HepG2 (cell line): ENCODE data around the gene COX18. TPM values are rescaled to one million over a fixed set of nuclear protein-coding genes. Genes with fewer than 3 reads are reported as not detected.
A peak's percentile ranks its signal among the peaks of the same experiment; 100 is the strongest.

Source experiments
- FOXJ3 ChIP-seq: sonication (generic); formaldehyde crosslinking; IDR thresholded peaks from 2 replicates; pipeline ENCODE4 v1.4.0; 2020; ENCODE audit warnings: missing genetic modification reagents, mild to moderate bottlenecking, borderline replicate concordance
- FOXK2 ChIP-seq: fragments of 450-650 bp; IDR thresholded peaks from 2 replicates; pipeline ENCODE4 v1.6.1; 2016
- FOXP4 ChIP-seq: sonication (generic); formaldehyde crosslinking; IDR thresholded peaks from 2 replicates; pipeline ENCODE4 v1.4.0; 2020; ENCODE audit warnings: missing genetic modification reagents
- GZF1 ChIP-seq: sonication (generic); formaldehyde crosslinking; IDR thresholded peaks from 2 replicates; pipeline ENCODE4 v1.5.1; 2020; ENCODE audit warnings: mild to moderate bottlenecking, missing genetic modification reagents
- HDAC1 ChIP-seq: sonication (generic); formaldehyde crosslinking; IDR thresholded peaks from 2 replicates; pipeline ENCODE4 v1.5.1; 2020; ENCODE audit warnings: mild to moderate bottlenecking, missing genetic modification reagents
- HNF4A ChIP-seq: sonication (generic); formaldehyde crosslinking; IDR thresholded peaks from 2 replicates; pipeline ENCODE4 v1.4.0; 2020; ENCODE audit warnings: missing genetic modification reagents
- HNF4G ChIP-seq, 2 experiments: sonication (generic) in 1 of 2; formaldehyde crosslinking in 1 of 2; IDR thresholded peaks; 2 replicates each; pipeline versions ENCODE4 v1.4.0 to v1.6.1; 2011 to 2020; ENCODE audit warnings: borderline replicate concordance in 2 of 2, low read depth in 2 of 2, mild to moderate bottlenecking in 2 of 2, low read length in 1 of 2, missing genetic modification reagents in 1 of 2, moderate library complexity in 1 of 2
- KDM5A ChIP-seq: fragments of 200-600 bp; sonication (generic); IDR thresholded peaks from 2 replicates; pipeline ENCODE4 v1.7.0; 2018; ENCODE audit warnings: antibody characterized with exemption, mild to moderate bottlenecking, low read length, borderline replicate concordance
- LRRFIP1 ChIP-seq: sonication (generic); formaldehyde crosslinking; conservative IDR thresholded peaks from 2 replicates; pipeline ENCODE4 v1.4.0; 2020; ENCODE audit warnings: missing genetic modification reagents
- MAFF ChIP-seq: IDR thresholded peaks from 2 replicates; pipeline ENCODE4 v1.6.1; 2011; ENCODE audit warnings: low read depth, low read length, improper control_type of control experiment
- MAFK ChIP-seq, 2 experiments: IDR thresholded peaks in 1 of 2; conservative IDR thresholded peaks in 1 of 2; 2 replicates each; pipeline ENCODE4 v1.6.1; 2011; ENCODE audit warnings: improper control_type of control experiment in 2 of 2, low read length in 2 of 2
- MLX ChIP-seq: IDR thresholded peaks from 2 replicates; pipeline ENCODE4 v1.6.1; 2016
- MTF2 ChIP-seq: sonication (generic); formaldehyde crosslinking; IDR thresholded peaks from 2 replicates; pipeline ENCODE4 v1.5.0; 2020; ENCODE audit warnings: missing genetic modification reagents, borderline replicate concordance
- MYC ChIP-seq: sonication (generic); formaldehyde crosslinking; IDR thresholded peaks from 2 replicates; pipeline ENCODE4 v1.9.0; 2021; ENCODE audit warnings: missing genetic modification reagents, borderline replicate concordance
- NPAS2 ChIP-seq: sonication (generic); formaldehyde crosslinking; IDR thresholded peaks from 2 replicates; pipeline ENCODE4 v1.8.0; 2022; ENCODE audit warnings: mild to moderate bottlenecking, missing genetic modification reagents, borderline replicate concordance
- PCBP2 ChIP-seq: fragments of 200-400 bp; formaldehyde crosslinking; optimal IDR thresholded peaks from 2 replicates; pipeline ENCODE3; 2018; ENCODE audit warnings: low read length, low read depth; ENCODE audit not compliant: poor library complexity, severe bottlenecking
- POLR2A ChIP-seq, 2 experiments: IDR thresholded peaks; 2 replicates each; pipeline ENCODE4 v1.6.1; 2011; ENCODE audit warnings: low read depth in 2 of 2, low read length in 2 of 2, mild to moderate bottlenecking in 1 of 2, moderate library complexity in 1 of 2; ENCODE audit not compliant: insufficient read depth in 1 of 2
- PPARG ChIP-seq: conservative IDR thresholded peaks from 2 replicates; pipeline ENCODE4 v1.6.1; 2016; ENCODE audit warnings: missing biosample characterization, missing genetic modification reagents
- RBFOX2 ChIP-seq: fragments of 200-400 bp; formaldehyde crosslinking; IDR thresholded peaks from 2 replicates; pipeline ENCODE4 v1.6.1; 2017; ENCODE audit warnings: low read depth, mild to moderate bottlenecking, low read length
- RFXAP ChIP-seq: sonication (generic); formaldehyde crosslinking; IDR thresholded peaks from 2 replicates; pipeline ENCODE4 v1.4.0; 2020; ENCODE audit warnings: missing genetic modification reagents, borderline replicate concordance
- ZNF124 ChIP-seq: sonication (generic); formaldehyde crosslinking; IDR thresholded peaks from 2 replicates; pipeline ENCODE4 v1.4.0; 2020; ENCODE audit warnings: missing genetic modification reagents
- ZNF207 ChIP-seq: fragments of 450-650 bp; IDR thresholded peaks from 2 replicates; pipeline ENCODE4 v1.6.1; 2016; ENCODE audit warnings: antibody characterized with exemption, borderline replicate concordance
- ZNF432 ChIP-seq: sonication (generic); formaldehyde crosslinking; IDR thresholded peaks from 2 replicates; pipeline ENCODE4 v1.5.0; 2020; ENCODE audit warnings: missing genetic modification reagents, mild to moderate bottlenecking, borderline replicate concordance
- ZNF441 ChIP-seq: sonication (generic); formaldehyde crosslinking; IDR thresholded peaks from 2 replicates; pipeline ENCODE4 v1.7.0; 2021; ENCODE audit warnings: missing genetic modification reagents, borderline replicate concordance
- ZNF674 ChIP-seq: sonication (generic); formaldehyde crosslinking; IDR thresholded peaks from 2 replicates; pipeline ENCODE4 v1.5.0; 2020; ENCODE audit warnings: low read depth, mild to moderate bottlenecking, missing genetic modification reagents
- ZNF724P ChIP-seq: sonication (generic); formaldehyde crosslinking; IDR thresholded peaks from 2 replicates; pipeline ENCODE4 v1.8.0; 2022; ENCODE audit warnings: missing genetic modification reagents, borderline replicate concordance
- polyA plus RNA-seq, 8 experiments: library from polyadenylated mRNA; depleted of rRNA in 3 of 8; stranded (reverse) in 7 of 8; unstranded in 1 of 8; fragments of >200 nt; fragmentation: Illumina TruSeq in 4 of 8; extraction: Trizol in 4 of 8; gene quantifications; 2 replicates each; pipeline versions ENCODE4 v1.2.1 to v1.2.3, GENCODE V29; 2011 to 2016; ENCODE audit warnings: low read depth in 4 of 8, missing spikeins in 1 of 8, mixed read lengths in 1 of 8; ENCODE audit not compliant: insufficient read depth in 1 of 8
- total RNA-seq, 5 experiments: library from RNA; depleted of rRNA; stranded (reverse); fragments of >200 nt; fragmentation: Illumina TruSeq; extraction: Trizol; gene quantifications; 2 replicates each; pipeline ENCODE4 v1.2.3, GENCODE V29; 2016; ENCODE audit warnings: low read depth in 1 of 5

COX18 gene
- total and polyA plus RNA-seq, 2 of the 13 experiments (the other 11 are each of a cell fraction or from before 2014, with no cell fraction given): 8.7 to 21.3 TPM

GRCh38 chr4:73103799-73104503 lies 34.4 kb upstream of the COX18 start (continued):
- TF ChIP-seq KDM5A (peak; percentile 52; the same call in 1 of the 2 replicates), FOXJ3 (CRISPR knock-in tag) (peak; percentile 56; the same call in 1 of the 2 replicates), GZF1 (CRISPR knock-in tag) (peak; percentile 56; the same call in 1 of the 2 replicates), HNF4A (CRISPR knock-in tag) (peak; percentile 79), PCBP2 (no peak), MLX (CRISPR knock-in tag) (peak; percentile 61; the same call in 1 of the 2 replicates), FOXK2 (peak; percentile 70), ZNF124 (CRISPR knock-in tag) (0 out of 2 replicates have a peak, but pooled peaks have one; percentile 36), RFXAP (CRISPR knock-in tag) (no peak), HNF4G (IDR thresholded peaks at IDR 0.05; ENCODE audit: borderline replicate concordance, low read depth, low read length) (peak; percentile 82), HNF4G (CRISPR knock-in tag; IDR thresholded peaks at IDR 0.05; ENCODE audit: borderline replicate concordance, low read depth) (no peak; the same call in 1 of the 2 replicates), ZNF441 (CRISPR knock-in tag) (0 out of 2 replicates have a peak, but pooled peaks have one; percentile 39), MTF2 (CRISPR knock-in tag) (no peak), ZNF432 (no peak), ZNF674 (CRISPR knock-in tag) (no peak), POLR2A (IDR thresholded peaks at IDR 0.05; ENCODE audit: insufficient read depth in 1 of 2, low read depth in 2 of 2, low read length in 2 of 2) (peak; percentile 59 to 75), HDAC1 (peak; percentile 54; the same call in 1 of the 2 replicates), ZNF724P (CRISPR knock-in tag) (no peak), MYC (peak; percentile 47; the same call in 1 of the 2 replicates), PPARG (CRISPR knock-in tag) (0 out of 2 replicates have a peak, but pooled peaks have one; percentile 41), MAFK (conservative IDR thresholded peaks at IDR 0.05 in 1 of 2, IDR thresholded peaks at IDR 0.05 in 1 of 2; ENCODE audit: low read length in 2 of 2) (peak; percentile 63 to 80), RBFOX2 (no peak; the same call in 1 of the 2 replicates), FOXP4 (peak; percentile 37; the same call in 1 of the 2 replicates), MAFF (peak; percentile 73), LRRFIP1 (CRISPR knock-in tag) (no peak), NPAS2 (CRISPR knock-in tag) (no peak), ZNF207 (no peak)
